Left lung (tissue), 10 donors: ENCODE data around the gene DNAH9. TPM values are rescaled to one million over a fixed set of nuclear protein-coding genes. Genes with fewer than 3 reads are reported as not detected.

Experiments
- ATAC-seq: fragments of 200-7000 bp; cut with Tn5 transposase; one replicate; pipeline ENCODE4 v1.9.1; 2020; ENCODE audit warnings: moderate library complexity
- DNase-seq, 4 donors: peaks; one replicate each; pipeline ENCODE4 v3.0.0-alpha.2; 2013 to 2020
- H3K27ac ChIP-seq, 2 donors: fragments of 200-600 bp; sonication (generic) in 1 of 2; one replicate each; pipeline versions ENCODE4 v1.5.0 to v1.8.0; 2020 to 2021
- H3K27me3 ChIP-seq, 2 donors: fragments of 200-600 bp; sonication (generic) in 1 of 2; one replicate each; pipeline versions ENCODE4 v1.5.0 to v1.8.0; 2020 to 2021
- H3K36me3 ChIP-seq, 2 donors: fragments of 200-600 bp; sonication (generic) in 1 of 2; one replicate each; pipeline versions ENCODE4 v1.5.0 to v1.8.0; 2020 to 2021
- H3K4me1 ChIP-seq, 2 donors: fragments of 200-600 bp; one replicate each; pipeline ENCODE4 v1.8.0; 2021
- H3K4me3 ChIP-seq, 2 donors: fragments of 200-600 bp; sonication (generic) in 1 of 2; one replicate each; pipeline versions ENCODE4 v1.5.0 to v1.8.0; 2020 to 2021; ENCODE audit warnings: mild to moderate bottlenecking in 1 of 2
- H3K9me3 ChIP-seq, 2 donors: fragments of 200-600 bp; sonication (generic) in 1 of 2; one replicate each; pipeline versions ENCODE4 v1.5.0 to v1.8.0; 2020 to 2021
- CTCF ChIP-seq, 2 donors: fragments of 200-600 bp; sonication (generic) in 1 of 2; IDR thresholded peaks; one replicate each; pipeline versions ENCODE4 v1.5.0 to v1.8.0; 2021; ENCODE audit warnings: antibody characterized with exemption in 2 of 2
- intact Hi-C, 2 donors: fragments of 100-400 bp; cut with DNase I; formaldehyde crosslinking; loops; one replicate each; pipeline versions ENCODE4 v1.11.2 to v1.14.2; 2022
- polyA plus RNA-seq, 6 donors: library from polyadenylated mRNA; unstranded; fragments of 120-200 nt; gene quantifications; one replicate each; pipeline ENCODE4 v1.2.1, GENCODE V29; 2013; ENCODE audit not compliant: insufficient read length in 6 of 6
- total RNA-seq, 2 donors: library from RNA; stranded (reverse); fragmentation: NEBNext Ultra II Directional; extraction: Animal tissue kit (Norgen Biotek cat#: 25700); gene quantifications; one replicate each; pipeline ENCODE4 v1.2.1, GENCODE V29; 2021
- donor health status: DM: no; HTN: yes; CAD: no.
- donor health status: DM: no; HTN: no; CAD: no.

DNAH9 gene
- total and polyA plus RNA-seq, 8 donors, result 0.38 to 12.0 (median 7.5) TPM

GRCh38 chr17:11638700-11639265 is 40.5 kb downstream of the DNAH9 start:
- Histone ChIP-seq H3K27ac (no peak overlapping the region), H3K9me3 (no peaks in the 10 kb centered on the region), H3K27me3 (no peaks in the 10 kb centered on the region), H3K36me3 (no peaks in the 10 kb centered on the region), H3K4me3 (no peak overlapping the region), H3K4me1 (no peaks in the 10 kb centered on the region)
- intact Hi-C loops, result no loop called here
- no peak for ATAC-seq
- DNase-seq, result no peak
- no peak for TF ChIP-seq CTCF (IDR thresholded peaks at IDR 0.05)

- H3K27ac ChIP-seq, result no peak overlapping the region
- no peak for TF ChIP-seq CTCF (IDR thresholded peaks at IDR 0.05)
- intact Hi-C loops, result no loop called here
- DNase-seq (no peak), ATAC-seq (no peak)
- no peaks in the 10 kb centered on the region for H3K4me1 ChIP-seq
- H3K9me3 ChIP-seq, result no peaks in the 10 kb centered on the region
- no peak overlapping the region for H3K4me3 ChIP-seq
- no peaks in the 10 kb centered on the region for H3K36me3 ChIP-seq
- no peaks in the 10 kb centered on the region for H3K27me3 ChIP-seq
These were observed 41.6 kb downstream of the DNAH9 start for GRCh38 chr17:11639736-11640462.

GRCh38 chr17:11640463-11640814 is 42.2 kb downstream of the DNAH9 start:
- ATAC-seq (no peak), DNase-seq (no peak)
- intact Hi-C loops, result no loop called here
- Histone ChIP-seq H3K4me3 (no peak overlapping the region), H3K27ac (no peak overlapping the region), H3K27me3 (no peaks in the 10 kb centered on the region), H3K36me3 (no peaks in the 10 kb centered on the region), H3K4me1 (no peaks in the 10 kb centered on the region), H3K9me3 (no peaks in the 10 kb centered on the region)
- TF ChIP-seq CTCF (IDR thresholded peaks at IDR 0.05), result no peak

- Histone ChIP-seq H3K4me1 (no peaks in the 10 kb centered on the region), H3K9me3 (no peaks in the 10 kb centered on the region), H3K27me3 (no peaks in the 10 kb centered on the region), H3K27ac (no peak overlapping the region), H3K36me3 (no peaks in the 10 kb centered on the region), H3K4me3 (no peak overlapping the region)
- ATAC-seq, result no peak
- TF ChIP-seq CTCF (IDR thresholded peaks at IDR 0.05), result no peak
- intact Hi-C loops, result no loop called here
- no peak for DNase-seq
These were observed 43.4 kb downstream of the DNAH9 start for GRCh38 chr17:11641521-11642275.

GRCh38 chr17:11642655-11643054 is 44.4 kb downstream of the DNAH9 start:
- Histone ChIP-seq H3K4me1 (no peaks in the 10 kb centered on the region), H3K36me3 (no peaks in the 10 kb centered on the region), H3K27me3 (no peaks in the 10 kb centered on the region), H3K4me3 (no peak overlapping the region), H3K27ac (no peak overlapping the region), H3K9me3 (no peaks in the 10 kb centered on the region)
- intact Hi-C loops, result no loop called here
- TF ChIP-seq CTCF (IDR thresholded peaks at IDR 0.05), result no peak
- no peak for ATAC-seq
- DNase-seq, result no peak
